GM13976 (cell line): Measurements from ENCODE around the gene PSMD8.

Experiments used
- DNase-seq: peaks from one replicate; pipeline ENCODE4 v3.0.0; 2012; ENCODE audit warnings: low spot score
- in situ Hi-C: fragments of 300-500 bp; cut with MboI; formaldehyde crosslinking; loops from one replicate; pipeline ENCODE4 v1.12.0; 2022; ENCODE audit warnings: low sequenced_read_pairs, mixed read lengths, inconsistent platforms; ENCODE audit not compliant: unreplicated experiment
- TF ChIP-seq, protein P1 (sequence below): IDR thresholded peaks from 2 replicates; pipeline ENCODE4 v1.5.1; 2012; ENCODE audit warnings: borderline replicate concordance, mild to moderate bottlenecking; ENCODE audit not compliant: insufficient read depth; ENCODE audit errors: extremely low read depth, missing control alignments, control extremely low read depth

Gene PSMD8

DNA sequence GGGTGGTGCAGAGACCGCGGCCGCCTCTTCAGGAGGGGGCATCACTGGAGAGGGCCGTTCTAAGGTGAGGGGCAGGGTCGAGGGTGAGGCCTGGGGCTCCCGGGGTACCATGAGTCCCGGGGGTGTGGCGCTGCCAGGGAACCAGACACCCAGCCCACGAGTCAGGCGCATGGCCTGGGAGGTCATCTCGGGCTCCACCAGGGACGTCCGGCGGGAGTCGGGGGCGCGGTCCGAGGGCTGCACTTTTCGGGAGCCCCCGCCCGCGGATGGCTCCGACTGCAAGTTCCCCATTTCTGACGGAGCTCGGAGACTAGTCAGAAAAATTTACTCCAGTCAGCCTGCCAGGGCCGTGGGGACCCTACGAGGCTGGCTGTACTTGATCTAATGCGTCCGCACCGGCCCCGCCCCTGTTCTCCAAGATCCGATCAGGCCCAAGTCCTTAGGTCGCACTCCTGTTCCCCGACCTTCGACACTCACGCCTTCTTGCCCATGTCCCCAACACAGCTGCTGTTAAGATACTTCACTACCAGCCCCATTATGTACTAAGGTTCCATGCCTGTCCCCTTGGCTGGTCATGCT is 12.7 kb downstream of the PSMD8 start:
- in situ Hi-C loops = no loop called here
- TF ChIP-seq, protein P1, sequence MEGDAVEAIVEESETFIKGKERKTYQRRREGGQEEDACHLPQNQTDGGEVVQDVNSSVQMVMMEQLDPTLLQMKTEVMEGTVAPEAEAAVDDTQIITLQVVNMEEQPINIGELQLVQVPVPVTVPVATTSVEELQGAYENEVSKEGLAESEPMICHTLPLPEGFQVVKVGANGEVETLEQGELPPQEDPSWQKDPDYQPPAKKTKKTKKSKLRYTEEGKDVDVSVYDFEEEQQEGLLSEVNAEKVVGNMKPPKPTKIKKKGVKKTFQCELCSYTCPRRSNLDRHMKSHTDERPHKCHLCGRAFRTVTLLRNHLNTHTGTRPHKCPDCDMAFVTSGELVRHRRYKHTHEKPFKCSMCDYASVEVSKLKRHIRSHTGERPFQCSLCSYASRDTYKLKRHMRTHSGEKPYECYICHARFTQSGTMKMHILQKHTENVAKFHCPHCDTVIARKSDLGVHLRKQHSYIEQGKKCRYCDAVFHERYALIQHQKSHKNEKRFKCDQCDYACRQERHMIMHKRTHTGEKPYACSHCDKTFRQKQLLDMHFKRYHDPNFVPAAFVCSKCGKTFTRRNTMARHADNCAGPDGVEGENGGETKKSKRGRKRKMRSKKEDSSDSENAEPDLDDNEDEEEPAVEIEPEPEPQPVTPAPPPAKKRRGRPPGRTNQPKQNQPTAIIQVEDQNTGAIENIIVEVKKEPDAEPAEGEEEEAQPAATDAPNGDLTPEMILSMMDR = no peak
- no peak for DNase-seq

DNA sequence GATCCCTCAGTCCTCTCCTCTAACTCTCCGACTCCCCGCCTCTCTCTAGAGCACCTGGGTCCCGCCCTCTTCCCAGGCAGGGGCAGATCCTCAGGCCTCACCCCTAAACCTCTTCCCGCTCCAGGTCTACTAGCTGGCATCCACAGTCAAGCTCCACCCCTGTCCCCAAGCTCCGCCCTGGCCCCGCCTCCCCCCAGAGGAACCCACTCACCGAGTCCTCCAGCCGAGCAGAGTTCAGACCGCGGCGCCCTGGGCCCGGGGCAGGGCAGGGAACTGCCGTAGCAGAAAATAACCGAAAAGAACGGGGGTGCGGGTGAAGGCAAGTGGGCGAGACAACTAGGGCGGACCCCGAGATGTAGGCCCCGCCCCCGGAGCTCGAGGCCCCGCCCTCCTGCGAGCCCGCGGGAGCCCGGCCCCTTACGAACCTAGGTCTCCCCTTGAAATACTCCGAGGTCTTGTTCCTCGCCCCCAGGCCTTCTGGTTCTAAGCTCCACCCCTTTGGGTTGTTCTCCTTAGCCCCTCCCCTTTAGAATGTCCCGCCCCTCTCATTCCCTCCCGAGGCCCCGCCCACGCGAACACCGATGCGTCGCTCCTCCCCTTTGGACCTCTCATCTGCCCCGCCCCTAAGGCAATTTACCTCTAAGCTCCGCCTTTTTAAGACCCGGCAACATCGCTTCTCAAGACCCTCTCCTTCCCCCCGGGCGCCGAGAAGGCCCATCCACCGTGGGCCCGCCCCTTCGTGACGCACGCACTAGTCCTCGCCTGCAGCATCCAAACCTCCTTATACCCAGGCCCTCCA is 13.4 kb downstream of the PSMD8 start, which contains the start of gene GGN:
GGN (minus strand) TSS at position 485 of the 799 bp plus-strand sequence. CDS start 773 bp downstream, outside the sequence.
- TF ChIP-seq, protein P1 = no peak
- in situ Hi-C loops = no loop called here
- DNase-seq = peak; percentile 92

DNA sequence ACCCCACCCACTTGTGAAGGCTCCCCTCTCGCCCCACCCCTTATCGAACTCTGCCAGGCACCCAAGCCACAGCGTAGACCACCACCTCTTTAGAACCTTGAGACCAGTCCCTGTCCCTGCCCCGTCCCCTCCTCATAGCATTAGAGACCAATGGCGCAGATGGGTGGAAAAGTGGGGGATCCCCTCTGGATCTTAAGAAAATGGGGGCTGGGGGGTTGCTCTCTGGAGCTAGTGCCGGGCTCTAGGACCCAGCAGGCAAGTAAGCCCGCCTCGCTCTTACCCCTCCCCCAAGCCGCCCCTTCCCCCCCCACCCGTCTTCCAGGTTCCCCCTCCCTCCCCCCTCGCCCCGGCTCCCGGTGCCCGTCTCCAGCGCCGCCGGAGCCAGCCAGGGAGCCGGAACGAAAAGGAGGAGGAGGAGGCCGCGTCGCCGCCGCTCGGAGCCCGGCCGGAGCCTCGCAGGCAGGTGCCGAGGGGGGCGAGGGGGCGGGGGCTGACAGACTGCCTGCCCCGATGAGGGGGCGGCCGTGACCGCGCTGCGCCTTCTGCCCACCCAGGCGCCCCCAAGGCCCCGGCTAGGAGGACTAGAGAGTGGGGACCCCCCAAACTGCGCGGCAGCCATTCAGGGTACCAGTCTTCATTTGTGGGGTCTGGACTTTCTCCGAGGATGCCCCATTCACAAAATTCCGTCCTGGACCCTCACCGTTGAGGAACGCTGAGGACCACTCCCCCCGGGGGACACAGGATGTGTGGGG is 14.2 kb downstream of the PSMD8 start, which contains the start of gene SPRED3:
SPRED3 (plus strand) TSS at position 349 of the 752 bp plus-strand sequence. CDS start 1,606 bp downstream, outside the sequence.
- peak; percentile 42 for DNase-seq
- in situ Hi-C loops = no loop called here
- TF ChIP-seq, protein P1 = no peak

DNA sequence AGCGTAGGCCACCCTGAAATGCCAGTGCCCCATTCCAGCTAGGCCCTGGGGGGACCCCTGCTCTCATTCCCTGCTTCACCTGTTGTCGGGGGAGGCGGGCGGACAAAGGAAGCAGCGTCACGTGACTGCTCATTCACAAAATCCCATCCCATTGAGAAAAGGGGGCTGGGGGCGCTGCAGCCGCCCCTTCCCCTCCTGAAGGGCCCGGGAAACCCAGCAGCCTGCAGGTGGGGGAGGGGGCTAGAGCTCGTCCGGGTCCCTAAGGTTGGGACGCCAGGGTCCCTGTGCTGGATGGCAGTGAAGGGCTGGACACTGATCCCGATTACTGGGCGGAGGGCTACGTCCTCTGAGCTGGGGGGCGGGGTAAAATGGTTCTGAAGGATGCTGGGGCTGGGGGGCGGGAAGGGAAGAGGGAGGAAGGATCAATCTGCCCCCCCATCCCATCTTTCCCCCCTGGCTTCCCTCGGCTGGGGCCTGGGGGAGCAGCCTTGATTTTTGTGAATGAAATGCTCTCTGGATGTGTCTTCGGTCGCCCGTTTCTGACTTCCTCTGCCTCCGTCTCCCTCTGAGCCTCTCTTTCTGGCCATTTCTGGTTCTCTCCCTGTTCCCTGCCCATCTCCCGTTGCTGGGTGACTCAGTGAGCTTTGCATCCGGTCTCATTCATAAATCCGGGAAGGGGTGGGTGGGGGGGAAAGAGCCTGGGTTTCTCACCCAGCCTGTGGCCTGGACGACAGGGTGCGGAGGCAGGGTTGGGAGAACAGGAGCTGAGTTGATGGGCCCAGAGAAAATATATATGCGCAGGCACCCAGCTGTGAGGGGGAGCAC is 14.9 kb downstream of the PSMD8 start:
- in situ Hi-C loops = no loop called here
- TF ChIP-seq, protein P1 = no peak
- DNase-seq = peak; percentile 37

DNA sequence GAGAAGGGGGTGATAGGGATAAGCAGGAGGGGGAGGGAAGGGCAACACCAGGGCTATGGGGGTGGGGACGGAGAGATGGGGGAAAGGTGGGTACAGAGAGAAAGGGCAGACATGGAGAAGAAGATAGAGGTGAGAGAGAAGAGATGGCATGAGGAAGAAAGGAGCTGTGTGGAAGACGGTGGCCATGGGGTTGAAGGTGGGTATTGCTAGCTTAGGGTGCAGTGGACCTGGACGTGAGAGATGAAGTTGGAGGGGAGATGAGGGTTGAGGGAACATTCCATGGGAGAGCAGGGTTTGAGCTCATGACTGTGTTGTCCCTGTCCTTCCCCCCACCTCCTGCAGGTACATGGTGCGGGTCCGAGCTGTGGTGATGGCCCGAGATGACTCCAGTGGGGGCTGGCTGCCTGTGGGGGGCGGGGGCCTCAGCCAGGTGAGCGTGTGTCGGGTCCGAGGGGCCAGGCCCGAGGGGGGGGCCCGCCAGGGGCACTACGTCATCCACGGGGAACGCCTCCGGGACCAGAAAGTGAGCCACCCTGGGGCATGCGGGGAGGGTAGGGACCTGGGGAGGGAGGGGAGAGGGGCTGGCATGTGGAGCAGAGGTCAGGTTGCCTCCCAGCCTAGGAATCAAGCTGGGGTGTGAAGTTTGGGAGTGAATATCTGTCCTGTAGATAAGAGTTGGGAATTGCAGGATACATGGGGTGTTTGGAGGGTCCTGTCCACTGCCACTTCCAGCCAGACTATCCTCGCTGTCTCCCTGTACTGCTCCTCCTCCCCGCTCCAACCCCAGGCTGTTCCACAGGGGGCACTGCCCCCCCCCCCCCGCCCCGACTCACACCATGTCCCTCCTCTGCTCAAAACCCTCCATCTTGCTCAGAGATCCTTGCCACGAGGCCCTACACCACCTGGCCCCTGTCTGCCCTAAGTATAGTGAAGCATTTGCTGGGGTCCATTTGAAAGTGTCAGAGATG is 15.9 kb downstream of the PSMD8 start:
- in situ Hi-C loops = no loop called here
- TF ChIP-seq, protein P1 = no peak
- DNase-seq = no peak
